OCI-LY7 (cell line): ENCODE results near the gene POPDC2.

Experiments used
- EZH2phosphoT487 ChIP-seq: fragments of 200-600 bp; sonication (generic); IDR thresholded peaks from 2 replicates; pipeline ENCODE4 v1.6.1; 2018; ENCODE audit warnings: low read depth, borderline replicate concordance, mild to moderate bottlenecking, mixed run types, antibody characterized with exemption, low read length, moderate library complexity, mixed read lengths
- TF ChIP-seq, protein P1 (sequence below): fragments of 200-600 bp; sonication (generic); conservative IDR thresholded peaks from 2 replicates; pipeline ENCODE4 v1.5.1; 2014; ENCODE audit warnings: mild to moderate bottlenecking, antibody characterized with exemption, low read length, moderate library complexity, mixed read lengths

- TF ChIP-seq, protein P1, sequence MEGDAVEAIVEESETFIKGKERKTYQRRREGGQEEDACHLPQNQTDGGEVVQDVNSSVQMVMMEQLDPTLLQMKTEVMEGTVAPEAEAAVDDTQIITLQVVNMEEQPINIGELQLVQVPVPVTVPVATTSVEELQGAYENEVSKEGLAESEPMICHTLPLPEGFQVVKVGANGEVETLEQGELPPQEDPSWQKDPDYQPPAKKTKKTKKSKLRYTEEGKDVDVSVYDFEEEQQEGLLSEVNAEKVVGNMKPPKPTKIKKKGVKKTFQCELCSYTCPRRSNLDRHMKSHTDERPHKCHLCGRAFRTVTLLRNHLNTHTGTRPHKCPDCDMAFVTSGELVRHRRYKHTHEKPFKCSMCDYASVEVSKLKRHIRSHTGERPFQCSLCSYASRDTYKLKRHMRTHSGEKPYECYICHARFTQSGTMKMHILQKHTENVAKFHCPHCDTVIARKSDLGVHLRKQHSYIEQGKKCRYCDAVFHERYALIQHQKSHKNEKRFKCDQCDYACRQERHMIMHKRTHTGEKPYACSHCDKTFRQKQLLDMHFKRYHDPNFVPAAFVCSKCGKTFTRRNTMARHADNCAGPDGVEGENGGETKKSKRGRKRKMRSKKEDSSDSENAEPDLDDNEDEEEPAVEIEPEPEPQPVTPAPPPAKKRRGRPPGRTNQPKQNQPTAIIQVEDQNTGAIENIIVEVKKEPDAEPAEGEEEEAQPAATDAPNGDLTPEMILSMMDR, result no peak
- TF ChIP-seq EZH2phosphoT487, result no peak
Measured at GRCh38 chr3:119695480-119695879, 35.1 kb upstream of the POPDC2 start.
